ENCODE data around the gene DNLZ. TPM values are rescaled to one million over a fixed set of nuclear protein-coding genes. Genes with fewer than 3 reads are reported as not detected.

The DNLZ gene
- polyA plus RNA-seq, 2 of the 4 experiments (the other 2 are of a cell fraction), result 8.0 to 19.9 TPM

DNA sequence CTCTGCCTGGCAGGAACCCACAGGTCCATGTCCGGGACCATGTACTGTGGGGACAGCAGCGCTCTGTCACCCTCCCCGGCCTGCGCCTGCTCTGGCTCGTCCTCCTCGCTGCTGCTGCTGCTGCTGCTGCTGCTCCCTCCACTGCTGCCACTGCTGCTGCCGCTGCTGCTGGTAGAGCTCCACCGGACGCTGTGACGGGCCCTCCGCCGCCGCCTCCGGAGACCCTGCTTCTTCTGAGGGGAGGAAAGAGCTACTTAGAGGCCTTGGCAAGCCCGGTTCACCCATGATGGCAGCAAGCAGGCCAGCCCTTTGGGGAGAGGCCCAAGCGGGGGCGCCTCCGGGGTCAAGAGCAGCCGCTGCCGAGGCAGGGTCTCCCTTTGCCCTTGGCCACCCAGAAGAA lies 19.9 kb upstream of the DNLZ start:
- no peaks in the 10 kb centered on the region for H3K9me3 ChIP-seq
- DNase-seq (ENCODE audit: low read depth in 1 of 2, low spot score in 1 of 2), result no peak
- H3K4me1 ChIP-seq, result no peaks in the 10 kb centered on the region
- 97% methylated on average over 14 of the region's 20 CpGs for WGBS (ENCODE audit: missing lambda C conversion rate)
- CTCF ChIA-PET, result interaction anchor here (0.9 to 10.0 kb wide), 3 partner anchors 12 to 22 kb away, joined by 3 to 100 read pairs (median 3); partner anchors contain the start of gene SNAPC4
- no peak overlapping the region for H3K4me3 ChIP-seq
- H3K27ac ChIP-seq, result no peak overlapping the region
- H3K4me2 ChIP-seq, result no peak overlapping the region
- no peak for ATAC-seq
- POLR2A ChIA-PET, result no interaction called here
- no peak for FAIRE-seq
- TF ChIP-seq GATA3 (IDR thresholded peaks at IDR 0.05; ENCODE audit: borderline replicate concordance) (no peak), JUN (IDR thresholded peaks at IDR 0.05) (no peak), MAZ (IDR thresholded peaks at IDR 0.05; ENCODE audit: borderline replicate concordance, low read depth, low read length) (no peak), POLR2A (IDR thresholded peaks at IDR 0.05; ENCODE audit: low read length) (no peak), SREBF2 (IDR thresholded peaks at IDR 0.05) (no peak), NR3C1 (IDR thresholded peaks at IDR 0.05) (no peak), EP300 (IDR thresholded peaks at IDR 0.05) (no peak), FOXS1 (CRISPR knock-in tag; IDR thresholded peaks at IDR 0.05) (no peak), RAD21 (conservative IDR thresholded peaks at IDR 0.05 in 1 of 2, IDR thresholded peaks at IDR 0.05 in 1 of 2) (no peak), RCOR1 (IDR thresholded peaks at IDR 0.05; ENCODE audit: low read depth, low read length) (no peak), HOXA7 (CRISPR knock-in tag; IDR thresholded peaks at IDR 0.05) (no peak), RNF2 (IDR thresholded peaks at IDR 0.05; ENCODE audit: borderline replicate concordance, low read depth) (no peak), ZSCAN20 (CRISPR knock-in tag; IDR thresholded peaks at IDR 0.05) (no peak), MYC (IDR thresholded peaks at IDR 0.05; ENCODE audit: borderline replicate concordance, low read length) (no peak), EHF (CRISPR knock-in tag; IDR thresholded peaks at IDR 0.05) (no peak), NFE2L2 (conservative IDR thresholded peaks at IDR 0.05; ENCODE audit: low read length) (no peak)
- TF ChIP-seq, protein P1, sequence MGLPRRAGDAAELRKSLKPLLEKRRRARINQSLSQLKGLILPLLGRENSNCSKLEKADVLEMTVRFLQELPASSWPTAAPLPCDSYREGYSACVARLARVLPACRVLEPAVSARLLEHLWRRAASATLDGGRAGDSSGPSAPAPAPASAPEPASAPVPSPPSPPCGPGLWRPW (IDR thresholded peaks at IDR 0.05), result no peak
- TF ChIP-seq, protein P2, sequence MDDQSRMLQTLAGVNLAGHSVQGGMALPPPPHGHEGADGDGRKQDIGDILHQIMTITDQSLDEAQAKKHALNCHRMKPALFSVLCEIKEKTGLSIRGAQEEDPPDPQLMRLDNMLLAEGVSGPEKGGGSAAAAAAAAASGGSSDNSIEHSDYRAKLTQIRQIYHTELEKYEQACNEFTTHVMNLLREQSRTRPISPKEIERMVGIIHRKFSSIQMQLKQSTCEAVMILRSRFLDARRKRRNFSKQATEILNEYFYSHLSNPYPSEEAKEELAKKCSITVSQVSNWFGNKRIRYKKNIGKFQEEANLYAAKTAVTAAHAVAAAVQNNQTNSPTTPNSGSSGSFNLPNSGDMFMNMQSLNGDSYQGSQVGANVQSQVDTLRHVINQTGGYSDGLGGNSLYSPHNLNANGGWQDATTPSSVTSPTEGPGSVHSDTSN (IDR thresholded peaks at IDR 0.05), result no peak

DNA sequence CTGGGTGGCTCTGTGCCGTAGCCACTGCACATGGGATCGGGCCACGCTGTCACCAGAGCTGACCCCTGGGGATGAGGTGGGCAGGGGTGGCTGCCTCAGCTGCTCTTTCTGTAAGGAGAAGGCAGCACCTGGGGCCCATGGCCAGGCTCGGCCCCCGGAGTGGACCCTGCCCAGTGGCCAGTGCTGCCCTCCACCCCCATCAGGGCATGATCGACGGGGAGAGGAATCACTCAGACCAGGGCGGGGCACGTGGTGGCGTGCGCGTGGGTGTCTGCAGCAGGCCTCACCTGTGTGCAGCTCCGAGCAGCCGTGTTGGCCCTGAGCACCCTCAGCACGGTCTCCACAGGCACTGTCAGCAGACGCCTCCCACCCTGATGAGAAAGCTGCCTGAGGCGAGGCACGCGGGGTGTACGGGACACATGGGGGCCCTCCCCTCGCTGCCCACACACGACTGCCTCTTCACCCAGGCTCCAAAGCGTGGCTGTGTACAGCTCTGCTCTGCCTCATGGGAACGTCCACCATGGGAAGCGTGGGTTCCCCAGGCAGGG lies 18.5 kb upstream of the DNLZ start:
- Histone ChIP-seq H3K9me3 (no peaks in the 10 kb centered on the region), H3K4me1 (no peaks in the 10 kb centered on the region), H3K4me3 (no peak overlapping the region), H3K4me2 (no peak overlapping the region), H3K27ac (no peak overlapping the region)
- WGBS (ENCODE audit: missing lambda C conversion rate), result 93% methylated on average over 18 of the region's 25 CpGs
- CTCF ChIA-PET, result interaction anchor here (0.7 to 10.0 kb wide), 7 partner anchors 7 to 43 kb away, joined by 3 to 100 read pairs (median 5); partner anchors contain the start of genes DNLZ and SNAPC4
- no peak for ATAC-seq
- TF ChIP-seq, protein P3, sequence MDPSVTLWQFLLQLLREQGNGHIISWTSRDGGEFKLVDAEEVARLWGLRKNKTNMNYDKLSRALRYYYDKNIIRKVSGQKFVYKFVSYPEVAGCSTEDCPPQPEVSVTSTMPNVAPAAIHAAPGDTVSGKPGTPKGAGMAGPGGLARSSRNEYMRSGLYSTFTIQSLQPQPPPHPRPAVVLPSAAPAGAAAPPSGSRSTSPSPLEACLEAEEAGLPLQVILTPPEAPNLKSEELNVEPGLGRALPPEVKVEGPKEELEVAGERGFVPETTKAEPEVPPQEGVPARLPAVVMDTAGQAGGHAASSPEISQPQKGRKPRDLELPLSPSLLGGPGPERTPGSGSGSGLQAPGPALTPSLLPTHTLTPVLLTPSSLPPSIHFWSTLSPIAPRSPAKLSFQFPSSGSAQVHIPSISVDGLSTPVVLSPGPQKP (IDR thresholded peaks at IDR 0.05; ENCODE audit: low read depth, low read length), result no peak
- POLR2A ChIA-PET, result no interaction called here
- DNase-seq (ENCODE audit: low read depth in 1 of 2, low spot score in 1 of 2), result no peak
- no peak for FAIRE-seq

DNA sequence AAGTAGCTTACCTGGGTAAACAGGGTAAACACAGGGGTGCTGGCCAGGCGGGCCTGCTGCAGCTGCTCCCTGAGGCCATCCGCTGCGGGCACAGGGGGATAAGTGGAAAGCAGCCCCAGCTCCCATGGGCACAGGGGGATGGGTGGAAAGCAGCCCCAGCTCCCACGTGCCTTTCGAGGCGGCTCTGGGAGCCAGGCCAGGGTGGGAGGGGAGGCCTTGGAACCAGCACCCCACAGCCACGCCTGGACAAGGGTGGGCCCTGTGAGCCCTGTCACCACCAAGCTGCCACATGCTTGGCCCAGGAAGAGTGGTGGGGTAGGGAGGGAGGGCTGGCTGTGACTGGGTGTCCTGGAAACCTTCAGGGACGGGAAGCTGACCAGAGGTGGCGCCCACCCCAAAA lies 17.8 kb upstream of the DNLZ start:
- TF ChIP-seq ZFP36 (IDR thresholded peaks at IDR 0.05; ENCODE audit: borderline replicate concordance, partially characterized antibody) (no peak), SMC3 (IDR thresholded peaks at IDR 0.05) (no peak), CEBPB (IDR thresholded peaks at IDR 0.05) (no peak), NR3C1 (IDR thresholded peaks at IDR 0.05) (no peak), PHF8 (IDR thresholded peaks at IDR 0.05; ENCODE audit: borderline replicate concordance, low read depth) (no peak), TP53 (CRISPR knock-in tag; IDR thresholded peaks at IDR 0.05) (no peak), NFE2L2 (conservative IDR thresholded peaks at IDR 0.05; ENCODE audit: low read length) (no peak), ZNF302 (CRISPR knock-in tag; IDR thresholded peaks at IDR 0.05) (no peak), HOXB13 (CRISPR knock-in tag; IDR thresholded peaks at IDR 0.05; ENCODE audit: low read depth) (no peak), TFCP2L1 (CRISPR knock-in tag; IDR thresholded peaks at IDR 0.05) (no peak)
- TF ChIP-seq, protein P4, sequence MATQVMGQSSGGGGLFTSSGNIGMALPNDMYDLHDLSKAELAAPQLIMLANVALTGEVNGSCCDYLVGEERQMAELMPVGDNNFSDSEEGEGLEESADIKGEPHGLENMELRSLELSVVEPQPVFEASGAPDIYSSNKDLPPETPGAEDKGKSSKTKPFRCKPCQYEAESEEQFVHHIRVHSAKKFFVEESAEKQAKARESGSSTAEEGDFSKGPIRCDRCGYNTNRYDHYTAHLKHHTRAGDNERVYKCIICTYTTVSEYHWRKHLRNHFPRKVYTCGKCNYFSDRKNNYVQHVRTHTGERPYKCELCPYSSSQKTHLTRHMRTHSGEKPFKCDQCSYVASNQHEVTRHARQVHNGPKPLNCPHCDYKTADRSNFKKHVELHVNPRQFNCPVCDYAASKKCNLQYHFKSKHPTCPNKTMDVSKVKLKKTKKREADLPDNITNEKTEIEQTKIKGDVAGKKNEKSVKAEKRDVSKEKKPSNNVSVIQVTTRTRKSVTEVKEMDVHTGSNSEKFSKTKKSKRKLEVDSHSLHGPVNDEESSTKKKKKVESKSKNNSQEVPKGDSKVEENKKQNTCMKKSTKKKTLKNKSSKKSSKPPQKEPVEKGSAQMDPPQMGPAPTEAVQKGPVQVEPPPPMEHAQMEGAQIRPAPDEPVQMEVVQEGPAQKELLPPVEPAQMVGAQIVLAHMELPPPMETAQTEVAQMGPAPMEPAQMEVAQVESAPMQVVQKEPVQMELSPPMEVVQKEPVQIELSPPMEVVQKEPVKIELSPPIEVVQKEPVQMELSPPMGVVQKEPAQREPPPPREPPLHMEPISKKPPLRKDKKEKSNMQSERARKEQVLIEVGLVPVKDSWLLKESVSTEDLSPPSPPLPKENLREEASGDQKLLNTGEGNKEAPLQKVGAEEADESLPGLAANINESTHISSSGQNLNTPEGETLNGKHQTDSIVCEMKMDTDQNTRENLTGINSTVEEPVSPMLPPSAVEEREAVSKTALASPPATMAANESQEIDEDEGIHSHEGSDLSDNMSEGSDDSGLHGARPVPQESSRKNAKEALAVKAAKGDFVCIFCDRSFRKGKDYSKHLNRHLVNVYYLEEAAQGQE (IDR thresholded peaks at IDR 0.05), result no peak
- TF ChIP-seq, protein P5, sequence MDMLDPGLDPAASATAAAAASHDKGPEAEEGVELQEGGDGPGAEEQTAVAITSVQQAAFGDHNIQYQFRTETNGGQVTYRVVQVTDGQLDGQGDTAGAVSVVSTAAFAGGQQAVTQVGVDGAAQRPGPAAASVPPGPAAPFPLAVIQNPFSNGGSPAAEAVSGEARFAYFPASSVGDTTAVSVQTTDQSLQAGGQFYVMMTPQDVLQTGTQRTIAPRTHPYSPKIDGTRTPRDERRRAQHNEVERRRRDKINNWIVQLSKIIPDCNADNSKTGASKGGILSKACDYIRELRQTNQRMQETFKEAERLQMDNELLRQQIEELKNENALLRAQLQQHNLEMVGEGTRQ (IDR thresholded peaks at IDR 0.05), result no peak
- Histone ChIP-seq H3K4me3 (no peak overlapping the region), H3K9me3 (no peaks in the 10 kb centered on the region), H3K4me1 (no peaks in the 10 kb centered on the region), H3K4me2 (no peak overlapping the region), H3K27ac (no peak overlapping the region)
- no peak for DNase-seq (ENCODE audit: low read depth in 1 of 2, low spot score in 1 of 2)
- ChIA-PET CTCF (interaction anchor here (0.9 to 10.0 kb wide), 7 partner anchors 8 to 155 kb away, joined by 3 to 100 read pairs (median 5); partner anchors contain the start of genes DNLZ and SNAPC4), POLR2A (no interaction called here)
- whole genome bisulfite sequencing (ENCODE audit: missing lambda C conversion rate), result 100% methylated on average over 2 of the region's 9 CpGs
- no peak for FAIRE-seq
- ATAC-seq, result no peak

Measured in A549 (cell line).